GM12878 (cell line): Measurements from ENCODE around the gene RPL37. TPM values are rescaled to one million over a fixed set of nuclear protein-coding genes. Genes with fewer than 3 reads are reported as not detected.
"Not testable (repeated sequence)": the region's sequence is repeated elsewhere in the genome, so short reads cannot be mapped to it uniquely, and the experiment has no call there.

Source experiments
- ATAC-seq: fragments of 200-7000 bp; cut with Tn5 transposase; 3 replicates; pipeline ENCODE4 v1.9.1; 2020; ENCODE audit warnings: mild to moderate bottlenecking, moderate library complexity
- BruUV-seq: library from RNA; stranded (reverse); fragments of 400-500 nt; replicated peaks from 2 replicates; lab custom pipeline; 2021; lab: Mats Ljungman, UMichigan
- CTCF ChIA-PET: fragments of 300-600 bp; sonication (Branson Sonifier 250); formaldehyde crosslinking; extraction: SDS; loops from one replicate; lab custom pipeline; 2021; ENCODE audit warnings: inconsistent platforms; lab: Yijun Ruan, JAX
- POLR2A ChIA-PET: fragments of 350-600 bp; formaldehyde crosslinking; extraction: SDS; loops from one replicate; lab custom pipeline; 2021; ENCODE audit warnings: inconsistent platforms; lab: Charles Lee
- RAD21 ChIA-PET: fragments of 300-600 bp; sonication (Branson Sonifier 250); formaldehyde crosslinking; loops from one replicate; lab custom pipeline; 2023; ENCODE audit warnings: antibody characterized with exemption; ENCODE audit not compliant: unreplicated experiment; lab: Charles Lee
- SMC1A ChIA-PET: fragments of 300-600 bp; sonication (Branson Sonifier 250); formaldehyde crosslinking; loops from one replicate; lab custom pipeline; 2023; ENCODE audit not compliant: unreplicated experiment, uncharacterized antibody; lab: Charles Lee
- DNase-seq: peaks from one replicate; pipeline ENCODE4 v3.0.0-alpha.2; 2011; ENCODE audit warnings: low read depth, low spot score
- FAIRE-seq: peaks from 3 replicates; lab custom pipeline; 2011; peaks lifted over from hg19 to GRCh38; lab: Jason Lieb, UNC
- H2AFZ ChIP-seq: 2 replicates; pipeline ENCODE4 v1.6.0; 2011; ENCODE audit warnings: low read depth, low read length, control low read depth; ENCODE audit not compliant: control insufficient read depth
- H3K27ac ChIP-seq: 2 replicates; pipeline ENCODE4 v1.5.1; 2011; ENCODE audit warnings: control low read depth; ENCODE audit not compliant: control insufficient read depth, insufficient read depth
- H3K27me3 ChIP-seq, 2 experiments: replicated peaks in 1 of 2; 2 replicates each; pipeline versions ENCODE4 v1.6.0 to v1.6.1; 2011; ENCODE audit warnings: low read length in 1 of 2; ENCODE audit not compliant: control insufficient read depth in 2 of 2, insufficient read depth in 2 of 2
- H3K36me3 ChIP-seq, 2 experiments: 2 replicates each; pipeline ENCODE4 v1.5.1; 2011; ENCODE audit warnings: low read length in 1 of 2; ENCODE audit not compliant: control insufficient read depth in 2 of 2, insufficient read depth in 2 of 2
- H3K4me1 ChIP-seq: 2 replicates; pipeline ENCODE4 v1.6.1; 2011; ENCODE audit warnings: mild to moderate bottlenecking, low read length, moderate library complexity, mixed read lengths; ENCODE audit not compliant: control insufficient read depth, insufficient read depth
- H3K4me2 ChIP-seq: 2 replicates; pipeline ENCODE4 v1.6.0; 2011; ENCODE audit warnings: control low read depth; ENCODE audit not compliant: control insufficient read depth, insufficient read depth
- H3K4me3 ChIP-seq: fragments of 200-600 bp; sonication (generic); 2 replicates; pipeline ENCODE4 v1.5.1; 2016
- H3K79me2 ChIP-seq: 2 replicates; pipeline ENCODE4 v1.6.0; 2011; ENCODE audit warnings: low read length; ENCODE audit not compliant: control insufficient read depth, insufficient read depth
- H3K9ac ChIP-seq: 2 replicates; pipeline ENCODE4 v1.8.0; 2011; ENCODE audit warnings: low read length, control low read depth, mixed read lengths; ENCODE audit not compliant: control insufficient read depth, insufficient read depth
- H3K9me3 ChIP-seq: replicated peaks from 3 replicates; pipeline ENCODE4 v1.5.1; 2011; ENCODE audit warnings: mild to moderate bottlenecking, low read length; ENCODE audit not compliant: control insufficient read depth, insufficient read depth
- H4K20me1 ChIP-seq: 2 replicates; pipeline ENCODE4 v1.6.0; 2011; ENCODE audit not compliant: control insufficient read depth, insufficient read depth
- ATF2 ChIP-seq: IDR thresholded peaks from 2 replicates; pipeline ENCODE4 v1.6.1; 2012; ENCODE audit warnings: low read length, inconsistent platforms
- MLLT1 ChIP-seq: fragments of 450-650 bp; IDR thresholded peaks from 2 replicates; pipeline ENCODE4 v1.6.1; 2016; ENCODE audit warnings: mild to moderate bottlenecking
- WGBS: methylation state at CpG from one replicate; pipeline ENCODE4 v1.1.6; 2016; ENCODE audit warnings: low lambda C conversion rate; ENCODE audit not compliant: insufficient replicate concordance, insufficient coverage; ENCODE audit errors: missing lambda C conversion rate; 5-methylcytosine and 5-hydroxymethylcytosine counted together
- in situ Hi-C: fragments of 300-500 bp; cut with MboI; formaldehyde crosslinking; loops from 9 replicates; pipeline ENCODE4 v1.14.3; 2018; ENCODE audit warnings: mixed read lengths
- intact Hi-C: fragments of 100-400 bp; cut with micrococcal nuclease; formaldehyde crosslinking; loops from one replicate; pipeline ENCODE4 v1.14.2; 2022; ENCODE audit not compliant: unreplicated experiment
- polyA plus RNA-seq, 11 experiments: library from polyadenylated mRNA; depleted of rRNA in 4 of 11; unstranded in 6 of 11; stranded (reverse) in 5 of 11; fragments of >200 nt; fragmentation: Nextera tagmentation in 4 of 11; fragmentation: Illumina TruSeq in 1 of 11; extraction: Ambion mirVana in 4 of 11; extraction: Trizol in 1 of 11; gene quantifications; 1 replicate in 1 of 11; 2 replicates in 10 of 11; pipeline versions ENCODE4 v1.2.1 to v1.2.3, GENCODE V29; 2011 to 2016; ENCODE audit warnings: inconsistent platforms in 2 of 11, missing spikeins in 2 of 11, low read depth in 1 of 11
- total RNA-seq, 4 experiments: library from RNA; depleted of rRNA in 3 of 4; stranded (reverse); fragments of >200 nt in 3 of 4; fragmentation: Illumina TruSeq in 1 of 4; extraction: Trizol in 1 of 4; gene quantifications; 2 replicates each; pipeline versions ENCODE4 v1.2.1 to v1.2.3, GENCODE V29; 2013 to 2021
- TF ChIP-seq, protein P1 (sequence below): IDR thresholded peaks from 2 replicates; pipeline ENCODE4 v1.6.1; 2012; ENCODE audit warnings: improper control_type of control experiment, low read depth, low read length; ENCODE audit not compliant: insufficient replicate concordance

RPL37 gene
- total and polyA plus RNA-seq, 10 of the 15 experiments (the other 5 are each of a cell fraction or from before 2014, with no cell fraction given) = 1,697 to 6,216 (median 3,013) TPM

- TF ChIP-seq, protein P1, sequence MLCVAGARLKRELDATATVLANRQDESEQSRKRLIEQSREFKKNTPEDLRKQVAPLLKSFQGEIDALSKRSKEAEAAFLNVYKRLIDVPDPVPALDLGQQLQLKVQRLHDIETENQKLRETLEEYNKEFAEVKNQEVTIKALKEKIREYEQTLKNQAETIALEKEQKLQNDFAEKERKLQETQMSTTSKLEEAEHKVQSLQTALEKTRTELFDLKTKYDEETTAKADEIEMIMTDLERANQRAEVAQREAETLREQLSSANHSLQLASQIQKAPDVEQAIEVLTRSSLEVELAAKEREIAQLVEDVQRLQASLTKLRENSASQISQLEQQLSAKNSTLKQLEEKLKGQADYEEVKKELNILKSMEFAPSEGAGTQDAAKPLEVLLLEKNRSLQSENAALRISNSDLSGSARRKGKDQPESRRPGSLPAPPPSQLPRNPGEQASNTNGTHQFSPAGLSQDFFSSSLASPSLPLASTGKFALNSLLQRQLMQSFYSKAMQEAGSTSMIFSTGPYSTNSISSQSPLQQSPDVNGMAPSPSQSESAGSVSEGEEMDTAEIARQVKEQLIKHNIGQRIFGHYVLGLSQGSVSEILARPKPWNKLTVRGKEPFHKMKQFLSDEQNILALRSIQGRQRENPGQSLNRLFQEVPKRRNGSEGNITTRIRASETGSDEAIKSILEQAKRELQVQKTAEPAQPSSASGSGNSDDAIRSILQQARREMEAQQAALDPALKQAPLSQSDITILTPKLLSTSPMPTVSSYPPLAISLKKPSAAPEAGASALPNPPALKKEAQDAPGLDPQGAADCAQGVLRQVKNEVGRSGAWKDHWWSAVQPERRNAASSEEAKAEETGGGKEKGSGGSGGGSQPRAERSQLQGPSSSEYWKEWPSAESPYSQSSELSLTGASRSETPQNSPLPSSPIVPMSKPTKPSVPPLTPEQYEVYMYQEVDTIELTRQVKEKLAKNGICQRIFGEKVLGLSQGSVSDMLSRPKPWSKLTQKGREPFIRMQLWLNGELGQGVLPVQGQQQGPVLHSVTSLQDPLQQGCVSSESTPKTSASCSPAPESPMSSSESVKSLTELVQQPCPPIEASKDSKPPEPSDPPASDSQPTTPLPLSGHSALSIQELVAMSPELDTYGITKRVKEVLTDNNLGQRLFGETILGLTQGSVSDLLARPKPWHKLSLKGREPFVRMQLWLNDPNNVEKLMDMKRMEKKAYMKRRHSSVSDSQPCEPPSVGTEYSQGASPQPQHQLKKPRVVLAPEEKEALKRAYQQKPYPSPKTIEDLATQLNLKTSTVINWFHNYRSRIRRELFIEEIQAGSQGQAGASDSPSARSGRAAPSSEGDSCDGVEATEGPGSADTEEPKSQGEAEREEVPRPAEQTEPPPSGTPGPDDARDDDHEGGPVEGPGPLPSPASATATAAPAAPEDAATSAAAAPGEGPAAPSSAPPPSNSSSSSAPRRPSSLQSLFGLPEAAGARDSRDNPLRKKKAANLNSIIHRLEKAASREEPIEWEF = no peak
- TF ChIP-seq ATF2 (peak; percentile 74), MLLT1 (peak; percentile 97)
Measured at GRCh38 chr5:40834849-40835787, at the start of gene RPL37 (continued).

- H3K79me2 ChIP-seq, H3K36me3 ChIP-seq, H3K9me3 ChIP-seq, DNase-seq, H3K4me1 ChIP-seq, BruUV-seq, ATAC-seq, H3K4me3 ChIP-seq, H3K27me3 ChIP-seq, intact Hi-C loops, FAIRE-seq, H4K20me1 ChIP-seq, H2AFZ ChIP-seq, H3K4me2 ChIP-seq, H3K9ac ChIP-seq, H3K27ac ChIP-seq, RAD21 ChIA-PET, POLR2A ChIA-PET: not testable (repeated sequence)
- SMC1A ChIA-PET = interaction anchor here (1.1 kb wide), 1 partner anchor 23 kb away, joined by 3 read pairs; no protein-coding TSS in a partner anchor
- 0% methylated on average over 1 of the region's 1 CpG for WGBS
- in situ Hi-C loops = loop anchor here (10.0 to 25.0 kb wide), 2 partner anchors 921 to 1288 kb away; no protein-coding TSS in a partner anchor
- CTCF ChIA-PET = interaction anchor here (0.6 kb wide), 1 partner anchor 68 kb away, joined by 3 read pairs; no protein-coding TSS in a partner anchor
Measured at GRCh38 chr5:40883051-40883450, 48.0 kb upstream of the RPL37 start.
